Stimulated activated naive B cell treated with anti-CD40 and anti-IgM and Interleukin-4, amounts not matched to agents 10 μg/mL and 1 μg/mL and 100 μg/mL, for 72 hours (primary cell): ENCODE results near the gene TRAPPC11.
A peak's percentile ranks its signal among the peaks of the same experiment; 100 is the strongest.

Experiments used
- ATAC-seq, 2 donors: fragments of 150-1000 bp; cut with Tn5 transposase; replicated peaks; 2 replicates each; pipeline ENCODE4 v1.10.0; 2021; ENCODE audit warnings: moderate library complexity in 1 of 2
- DNase-seq: peaks from one replicate; pipeline ENCODE4 v3.0.0; 2021
- H3K27ac Mint-ChIP-seq: one replicate; pipeline ENCODE4 v1.8.0; 2022; ENCODE audit warnings: mild to moderate bottlenecking, mixed read lengths
- H3K27me3 Mint-ChIP-seq, 2 donors: one replicate each; pipeline ENCODE4 v1.8.0; 2022; ENCODE audit warnings: mixed read lengths in 2 of 2
- H3K36me3 Mint-ChIP-seq, 2 donors: one replicate each; pipeline ENCODE4 v1.8.0; 2022; ENCODE audit warnings: mixed read lengths in 2 of 2, mild to moderate bottlenecking in 1 of 2
- H3K4me1 Mint-ChIP-seq, 2 donors: one replicate each; pipeline ENCODE4 v1.8.0; 2022; ENCODE audit warnings: mixed read lengths in 2 of 2, mild to moderate bottlenecking in 1 of 2
- H3K4me3 Mint-ChIP-seq, 2 donors: one replicate each; pipeline ENCODE4 v1.8.0; 2022; ENCODE audit warnings: mild to moderate bottlenecking in 2 of 2, mixed read lengths in 2 of 2, moderate library complexity in 1 of 2
- H3K9me3 Mint-ChIP-seq, 2 donors: one replicate each; pipeline ENCODE4 v1.8.0; 2022; ENCODE audit warnings: mixed read lengths in 2 of 2, mild to moderate bottlenecking in 1 of 2

Gene TRAPPC11

GRCh38 chr4:183631577-183632198 is 27.4 kb upstream of the TRAPPC11 start:
- DNase-seq = no peak
- Mint-ChIP-seq H3K27ac (no peak overlapping the region), H3K36me3 (peaks cover 0 to 1% of the 10 kb centered on the region in 2 donors), H3K27me3 (no peaks in the 10 kb centered on the region), H3K4me3 (no peak overlapping the region), H3K9me3 (no peaks in the 10 kb centered on the region), H3K4me1 (no peaks in the 10 kb centered on the region)
- no peak for ATAC-seq

- peaks cover 0 to 2% of the 10 kb centered on the region in 2 donors for H3K36me3 Mint-ChIP-seq
- H3K4me1 Mint-ChIP-seq = no peaks in the 10 kb centered on the region
- H3K27me3 Mint-ChIP-seq = no peaks in the 10 kb centered on the region
- DNase-seq (no peak), ATAC-seq (no peak)
- no peaks in the 10 kb centered on the region for H3K9me3 Mint-ChIP-seq
- H3K27ac Mint-ChIP-seq = no peak overlapping the region
- H3K4me3 Mint-ChIP-seq = no peak overlapping the region
Measured at GRCh38 chr4:183632689-183633088, 26.4 kb upstream of the TRAPPC11 start.

GRCh38 chr4:183633476-183634400 is 25.4 kb upstream of the TRAPPC11 start:
- Mint-ChIP-seq H3K27ac (no peak overlapping the region), H3K4me1 (no peaks in the 10 kb centered on the region), H3K36me3 (peaks cover 0 to 2% of the 10 kb centered on the region in 2 donors), H3K4me3 (no peak overlapping the region), H3K9me3 (no peaks in the 10 kb centered on the region), H3K27me3 (no peaks in the 10 kb centered on the region)
- DNase-seq = no peak
- ATAC-seq = no peak

- Mint-ChIP-seq H3K9me3 (no peaks in the 10 kb centered on the region), H3K4me3 (no peak overlapping the region), H3K27ac (no peak overlapping the region), H3K27me3 (no peaks in the 10 kb centered on the region), H3K36me3 (peaks cover 0 to 2% of the 10 kb centered on the region in 2 donors), H3K4me1 (no peaks in the 10 kb centered on the region)
- ATAC-seq (no peak), DNase-seq (no peak)
Measured at GRCh38 chr4:183635321-183635720, 23.8 kb upstream of the TRAPPC11 start.

GRCh38 chr4:183635741-183636140 is 23.4 kb upstream of the TRAPPC11 start:
- H3K4me1 Mint-ChIP-seq = no peaks in the 10 kb centered on the region
- H3K36me3 Mint-ChIP-seq = peaks cover 0 to 2% of the 10 kb centered on the region in 2 donors
- ATAC-seq (no peak), DNase-seq (no peak)
- no peak overlapping the region for H3K4me3 Mint-ChIP-seq
- H3K27me3 Mint-ChIP-seq = no peaks in the 10 kb centered on the region
- no peaks in the 10 kb centered on the region for H3K9me3 Mint-ChIP-seq
- no peak overlapping the region for H3K27ac Mint-ChIP-seq

GRCh38 chr4:183636503-183636902 is 22.6 kb upstream of the TRAPPC11 start:
- Mint-ChIP-seq H3K27ac (no peak overlapping the region), H3K4me1 (no peaks in the 10 kb centered on the region), H3K27me3 (no peaks in the 10 kb centered on the region), H3K9me3 (no peaks in the 10 kb centered on the region), H3K36me3 (peaks cover 4 to 5% of the 10 kb centered on the region in 2 donors), H3K4me3 (no peak overlapping the region)
- no peak for ATAC-seq
- no peak for DNase-seq

- H3K4me1 Mint-ChIP-seq = no peaks in the 10 kb centered on the region
- H3K36me3 Mint-ChIP-seq = peaks cover 4 to 5% of the 10 kb centered on the region in 2 donors
- DNase-seq = no peak
- H3K27ac Mint-ChIP-seq = no peak overlapping the region
- H3K9me3 Mint-ChIP-seq = no peaks in the 10 kb centered on the region
- no peaks in the 10 kb centered on the region for H3K27me3 Mint-ChIP-seq
- ATAC-seq = no peak
- no peak overlapping the region for H3K4me3 Mint-ChIP-seq
Measured at GRCh38 chr4:183636923-183637322, 22.2 kb upstream of the TRAPPC11 start.

GRCh38 chr4:183637461-183637860 is 21.6 kb upstream of the TRAPPC11 start:
- H3K27ac Mint-ChIP-seq = no peak overlapping the region

GRCh38 chr4:183638436-183638835 is 20.7 kb upstream of the TRAPPC11 start:
- Mint-ChIP-seq H3K27ac (no peak overlapping the region), H3K36me3 (peaks cover 9 to 13% of the 10 kb centered on the region in 2 donors), H3K27me3 (no peaks in the 10 kb centered on the region), H3K9me3 (no peaks in the 10 kb centered on the region), H3K4me3 (no peak overlapping the region), H3K4me1 (no peaks in the 10 kb centered on the region)
- DNase-seq = no peak
- no peak for ATAC-seq

More at GRCh38 chr4:183637461-183637860, 21.6 kb upstream of the TRAPPC11 start:
- ATAC-seq = no peak
- Mint-ChIP-seq H3K27me3 (no peaks in the 10 kb centered on the region), H3K36me3 (peaks cover 7 to 9% of the 10 kb centered on the region in 2 donors), H3K4me3 (no peak overlapping the region), H3K4me1 (no peaks in the 10 kb centered on the region), H3K9me3 (no peaks in the 10 kb centered on the region)
- no peak for DNase-seq

- no peaks in the 10 kb centered on the region for H3K27me3 Mint-ChIP-seq
- H3K27ac Mint-ChIP-seq = no peak overlapping the region
- peaks cover 13 to 20% of the 10 kb centered on the region in 2 donors for H3K36me3 Mint-ChIP-seq
- H3K4me3 Mint-ChIP-seq = no peak overlapping the region
- H3K4me1 Mint-ChIP-seq = no peaks in the 10 kb centered on the region
- DNase-seq (no peak), ATAC-seq (no peak)
- no peaks in the 10 kb centered on the region for H3K9me3 Mint-ChIP-seq
Measured at GRCh38 chr4:183639291-183639690, 19.8 kb upstream of the TRAPPC11 start.

- no peak overlapping the region for H3K27ac Mint-ChIP-seq
- H3K27me3 Mint-ChIP-seq = no peaks in the 10 kb centered on the region
- no peaks in the 10 kb centered on the region for H3K9me3 Mint-ChIP-seq
- no peak overlapping the region for H3K4me3 Mint-ChIP-seq
- H3K36me3 Mint-ChIP-seq = peaks cover 20 to 22% of the 10 kb centered on the region in 2 donors
- H3K4me1 Mint-ChIP-seq = no peaks in the 10 kb centered on the region
- ATAC-seq (no peak), DNase-seq (no peak)
Measured at GRCh38 chr4:183645326-183645725, 13.8 kb upstream of the TRAPPC11 start.

- Mint-ChIP-seq H3K4me3 (peak overlapping the region; percentile 86 to 98), H3K9me3 (no peaks in the 10 kb centered on the region), H3K36me3 (peaks cover 15 to 25% of the 10 kb centered on the region in 2 donors), H3K4me1 (peaks cover 19 to 32% of the 10 kb centered on the region in 2 donors), H3K27ac (no peak overlapping the region), H3K27me3 (no peaks in the 10 kb centered on the region)
- DNase-seq (no peak), ATAC-seq (no peak)
Measured at GRCh38 chr4:183657564-183657963, 1.5 kb upstream of the TRAPPC11 start.

- peak; percentile 36 to 41 for ATAC-seq
- H3K9me3 Mint-ChIP-seq = no peaks in the 10 kb centered on the region
- no peaks in the 10 kb centered on the region for H3K27me3 Mint-ChIP-seq
- peak overlapping the region; percentile 96 for H3K27ac Mint-ChIP-seq
- H3K4me3 Mint-ChIP-seq = peak overlapping the region; percentile 86 to 98
- DNase-seq = no peak
- H3K36me3 Mint-ChIP-seq = peaks cover 8 to 17% of the 10 kb centered on the region in 2 donors
- peaks cover 19 to 32% of the 10 kb centered on the region in 2 donors for H3K4me1 Mint-ChIP-seq
Measured at GRCh38 chr4:183658362-183659028, 598 bp upstream of the TRAPPC11 start.

- H3K9me3 Mint-ChIP-seq = no peaks in the 10 kb centered on the region
- peak overlapping the region; percentile 96 for H3K27ac Mint-ChIP-seq
- peak overlapping the region; percentile 86 to 98 for H3K4me3 Mint-ChIP-seq
- DNase-seq (no peak), ATAC-seq (no peak)
- H3K36me3 Mint-ChIP-seq = peaks cover 3 to 11% of the 10 kb centered on the region in 2 donors
- no peaks in the 10 kb centered on the region for H3K27me3 Mint-ChIP-seq
- H3K4me1 Mint-ChIP-seq = peaks cover 19 to 38% of the 10 kb centered on the region in 2 donors
Measured at GRCh38 chr4:183659872-183660242, 764 bp downstream of the TRAPPC11 start.
